Epithelial cell of proximal tubule (primary cell): ENCODE measurements around the gene HSPB2. TPM values are rescaled to one million over a fixed set of nuclear protein-coding genes. Genes with fewer than 3 reads are reported as not detected.
A peak's percentile ranks its signal among the peaks of the same experiment; 100 is the strongest.

Source experiments
- DNase-seq: peaks from one replicate; pipeline ENCODE4 v3.0.0-alpha.2; 2011; ENCODE audit warnings: low read depth
- H3K4me3 ChIP-seq: 2 replicates; pipeline ENCODE4 v1.5.1; 2011; ENCODE audit warnings: low read depth, mild to moderate bottlenecking, low read length
- CTCF ChIP-seq: conservative IDR thresholded peaks from 2 replicates; pipeline ENCODE4 v1.5.1; 2012; ENCODE audit warnings: low read depth, mild to moderate bottlenecking, low read length
- total RNA-seq: library from RNA; depleted of rRNA; stranded (reverse); fragments of >200 nt; gene quantifications from 2 replicates; pipeline ENCODE4 v1.2.3, GENCODE V29; 2015

Gene HSPB2
- total RNA-seq, 1 donor from 2014 or later = not detected

GRCh38 chr11:111906680-111907079 is 5.9 kb upstream of the HSPB2 start:
- TF ChIP-seq CTCF = no peak
- H3K4me3 ChIP-seq = no peak overlapping the region
- DNase-seq = no peak

- no peak for DNase-seq
- peak overlapping the region; percentile 67 for H3K4me3 ChIP-seq
- no peak for TF ChIP-seq CTCF
Observed at GRCh38 chr11:111908639-111909305, 3.8 kb upstream of the HSPB2 start.

- DNase-seq = no peak
- H3K4me3 ChIP-seq = peak overlapping the region; percentile 67
- TF ChIP-seq CTCF = no peak
Observed at GRCh38 chr11:111909378-111909777, 3.2 kb upstream of the HSPB2 start.

- DNase-seq = no peak
- H3K4me3 ChIP-seq = peak overlapping the region; percentile 67
- TF ChIP-seq CTCF = no peak
Observed at GRCh38 chr11:111910676-111911562, 1.6 kb upstream of the HSPB2 start.

GRCh38 chr11:111911563-111912401 is 752 bp upstream of the HSPB2 start, which contains the start of gene CRYAB:
Gene CRYAB, minus strand, starts transcription at chr11:111911770. Its CDS starts 46 bp downstream, at chr11:111911724.
- H3K4me3 ChIP-seq = peak within 1 kb of the TSS; percentile 67
- TF ChIP-seq CTCF = no peak
- DNase-seq = peak; percentile 100

- DNase-seq = no peak
- peak overlapping the region; percentile 67 for H3K4me3 ChIP-seq
- TF ChIP-seq CTCF = no peak
Observed at GRCh38 chr11:111913031-111913861, 712 bp downstream of the HSPB2 start.
